OCI-LY7 (cell line): ENCODE measurements around the gene PLA2G4A. TPM values are rescaled to one million over a fixed set of nuclear protein-coding genes. Genes with fewer than 3 reads are reported as not detected.

Experiments
- BruUV-seq: library from RNA; stranded (reverse); fragments of 400-500 nt; replicated peaks from 2 replicates; lab custom pipeline; 2021; lab: Mats Ljungman, UMichigan
- CTCF ChIA-PET: fragments of 300-600 bp; sonication (Branson Sonifier 250); formaldehyde crosslinking; loops from one replicate; lab custom pipeline; 2022; ENCODE audit warnings: antibody characterized with exemption; ENCODE audit not compliant: unreplicated experiment; lab: Charles Lee
- POLR2A ChIA-PET: fragments of 300-600 bp; sonication (Branson Sonifier 250); formaldehyde crosslinking; loops from one replicate; lab custom pipeline; 2022; ENCODE audit warnings: antibody characterized with exemption; lab: Charles Lee
- DNase-seq: peaks from one replicate; pipeline ENCODE4 v3.0.0-alpha.2; 2015; ENCODE audit warnings: low spot score
- H2AFZ ChIP-seq: fragments of 200-600 bp; sonication (generic), shearing (Covaris generic); 2 replicates; pipeline ENCODE4 v1.6.1; 2014; ENCODE audit warnings: mild to moderate bottlenecking, antibody characterized with exemption, low read length, moderate library complexity
- H3K27ac ChIP-seq: fragments of 200-600 bp; sonication (generic); 2 replicates; pipeline ENCODE4 v1.5.1; 2014; ENCODE audit warnings: mixed run types, low read depth, mild to moderate bottlenecking, moderate library complexity, low read length, inconsistent platforms; ENCODE audit not compliant: poor library complexity, severe bottlenecking
- H3K36me3 ChIP-seq: fragments of 200-600 bp; sonication (generic); 2 replicates; pipeline ENCODE4 v1.6.1; 2014; ENCODE audit warnings: mild to moderate bottlenecking, antibody characterized with exemption, low read length, moderate library complexity, mixed read lengths; ENCODE audit not compliant: insufficient read depth
- H3K4me1 ChIP-seq: fragments of 200-600 bp; sonication (generic); 2 replicates; pipeline ENCODE4 v1.5.1; 2014; ENCODE audit warnings: mild to moderate bottlenecking, low read length; ENCODE audit not compliant: insufficient read depth, poor library complexity, severe bottlenecking
- H3K4me2 ChIP-seq: fragments of 200-600 bp; sonication (generic); 2 replicates; pipeline ENCODE4 v1.6.1; 2014; ENCODE audit warnings: mild to moderate bottlenecking, low read length
- H3K4me3 ChIP-seq: fragments of 200-600 bp; sonication (generic); 2 replicates; pipeline ENCODE4 v1.5.1; 2014; ENCODE audit warnings: mild to moderate bottlenecking, low read depth, low read length; ENCODE audit not compliant: poor library complexity, severe bottlenecking
- H3K79me2 ChIP-seq: fragments of 200-600 bp; sonication (generic); 2 replicates; pipeline ENCODE4 v1.6.1; 2016; ENCODE audit warnings: low read depth, mild to moderate bottlenecking, low read length, moderate library complexity, mixed read lengths; ENCODE audit not compliant: insufficient read depth
- H3K9me2 ChIP-seq: fragments of 200-600 bp; sonication (generic); 2 replicates; pipeline ENCODE4 v1.6.1; 2016; ENCODE audit warnings: mild to moderate bottlenecking, low read length, mixed read lengths; ENCODE audit not compliant: insufficient read depth
- H3K9me3 ChIP-seq: fragments of 200-600 bp; sonication (generic); 2 replicates; pipeline ENCODE4 v1.6.1; 2014; ENCODE audit warnings: mild to moderate bottlenecking, mixed run types, low read length, mixed read lengths
- H4K20me1 ChIP-seq: fragments of 200-600 bp; sonication (generic); 2 replicates; pipeline ENCODE4 v1.6.1; 2014; ENCODE audit warnings: mild to moderate bottlenecking, antibody characterized with exemption, low read length, moderate library complexity, mixed read lengths; ENCODE audit not compliant: insufficient read depth
- CTCF ChIP-seq: fragments of 200-600 bp; sonication (generic); conservative IDR thresholded peaks from 2 replicates; pipeline ENCODE4 v1.5.1; 2014; ENCODE audit warnings: mild to moderate bottlenecking, antibody characterized with exemption, low read length, moderate library complexity, mixed read lengths
- EZH2phosphoT487 ChIP-seq: fragments of 200-600 bp; sonication (generic); IDR thresholded peaks from 2 replicates; pipeline ENCODE4 v1.6.1; 2018; ENCODE audit warnings: low read depth, borderline replicate concordance, mild to moderate bottlenecking, mixed run types, antibody characterized with exemption, low read length, moderate library complexity, mixed read lengths
- intact Hi-C: fragments of 100-400 bp; cut with micrococcal nuclease; formaldehyde crosslinking; loops from one replicate; pipeline ENCODE4 v1.10.0; 2022; ENCODE audit not compliant: unreplicated experiment
- total RNA-seq, 2 experiments: library from RNA; depleted of rRNA in 1 of 2; stranded (reverse); fragments of >200 nt in 1 of 2; shearing (Covaris generic) in 1 of 2; gene quantifications; 2 replicates each; pipeline ENCODE4 v1.2.3, GENCODE V29; 2014 to 2022

The PLA2G4A gene
- total RNA-seq, 2 experiments from 2014 or later: not detected

- intact Hi-C loops: no loop called here
- no TSS peak for BruUV-seq
- TF ChIP-seq CTCF (no peak), EZH2phosphoT487 (no peak)
- Histone ChIP-seq H3K4me1 (no peaks in the 10 kb centered on the region), H2AFZ (no peak overlapping the region), H3K9me2 (no peaks in the 10 kb centered on the region), H3K27ac (no peak overlapping the region), H4K20me1 (no peaks in the 10 kb centered on the region), H3K79me2 (no peaks in the 10 kb centered on the region), H3K4me2 (no peak overlapping the region), H3K4me3 (no peak overlapping the region), H3K36me3 (no peaks in the 10 kb centered on the region), H3K9me3 (no peaks in the 10 kb centered on the region)
- ChIA-PET CTCF (no interaction called here), POLR2A (interaction anchor here (0.7 kb wide), 1 partner anchor 23 kb away, joined by 4 read pairs; no protein-coding TSS in a partner anchor)
- no peak for DNase-seq
Measured at GRCh38 chr1:186892936-186893335, 64.2 kb downstream of the PLA2G4A start.

GRCh38 chr1:186894415-186894814, 65.7 kb downstream of the PLA2G4A start:
- Histone ChIP-seq H3K4me2 (no peak overlapping the region), H3K27ac (no peak overlapping the region), H3K36me3 (no peaks in the 10 kb centered on the region), H3K4me3 (no peak overlapping the region), H3K4me1 (no peaks in the 10 kb centered on the region), H4K20me1 (no peaks in the 10 kb centered on the region), H3K9me3 (no peaks in the 10 kb centered on the region), H3K9me2 (no peaks in the 10 kb centered on the region), H2AFZ (no peak overlapping the region), H3K79me2 (no peaks in the 10 kb centered on the region)
- TF ChIP-seq EZH2phosphoT487 (no peak), CTCF (no peak)
- intact Hi-C loops: no loop called here
- ChIA-PET CTCF (no interaction called here), POLR2A (no interaction called here)
- no TSS peak for BruUV-seq
- DNase-seq: no peak

- H3K4me2 ChIP-seq: no peak overlapping the region
- H3K27ac ChIP-seq: no peak overlapping the region
- H4K20me1 ChIP-seq: no peaks in the 10 kb centered on the region
- H2AFZ ChIP-seq: no peak overlapping the region
- DNase-seq: no peak
- POLR2A ChIA-PET: no interaction called here
- H3K4me1 ChIP-seq: no peaks in the 10 kb centered on the region
- H3K9me2 ChIP-seq: no peaks in the 10 kb centered on the region
- no peak overlapping the region for H3K4me3 ChIP-seq
- intact Hi-C loops: no loop called here
- no peaks in the 10 kb centered on the region for H3K9me3 ChIP-seq
- no peak for TF ChIP-seq CTCF
- TF ChIP-seq EZH2phosphoT487: no peak
- H3K79me2 ChIP-seq: no peaks in the 10 kb centered on the region
- CTCF ChIA-PET: no interaction called here
- H3K36me3 ChIP-seq: no peaks in the 10 kb centered on the region
- BruUV-seq: no TSS peak
Measured at GRCh38 chr1:186896211-186896610, 67.5 kb downstream of the PLA2G4A start.
